Effector memory CD8-positive, alpha-beta T cell (primary cell): ENCODE data around the gene PRUNE2.

ENCODE experiments used
- ATAC-seq: fragments of 150-1000 bp; cut with Tn5 transposase; replicated peaks from 2 replicates; pipeline ENCODE4 v1.10.0; 2021; ENCODE audit warnings: mild to moderate bottlenecking, moderate library complexity
- DNase-seq, 3 experiments: peaks; one replicate each; pipeline ENCODE4 v3.0.0; 2021
- H3K27ac Mint-ChIP-seq, 2 donors: one replicate each; pipeline ENCODE4 v1.8.0; 2022; ENCODE audit warnings: mild to moderate bottlenecking in 2 of 2, mixed read lengths in 2 of 2, moderate library complexity in 2 of 2
- H3K27me3 Mint-ChIP-seq, 2 donors: one replicate each; pipeline ENCODE4 v1.8.0; 2022; ENCODE audit warnings: mixed read lengths in 2 of 2
- H3K36me3 Mint-ChIP-seq: one replicate; pipeline ENCODE4 v1.8.0; 2022; ENCODE audit warnings: mild to moderate bottlenecking, moderate library complexity, mixed read lengths; ENCODE audit not compliant: insufficient read depth
- H3K4me1 Mint-ChIP-seq, 2 donors: one replicate each; pipeline ENCODE4 v1.8.0; 2022; ENCODE audit warnings: low read depth in 2 of 2, mixed read lengths in 2 of 2
- H3K4me3 Mint-ChIP-seq, 2 donors: one replicate each; pipeline ENCODE4 v1.8.0; 2022; ENCODE audit warnings: mild to moderate bottlenecking in 2 of 2, mixed read lengths in 2 of 2, moderate library complexity in 2 of 2
- H3K9me3 Mint-ChIP-seq, 2 donors: one replicate each; pipeline ENCODE4 v1.8.0; 2022; ENCODE audit warnings: mixed read lengths in 2 of 2

Gene PRUNE2

DNA sequence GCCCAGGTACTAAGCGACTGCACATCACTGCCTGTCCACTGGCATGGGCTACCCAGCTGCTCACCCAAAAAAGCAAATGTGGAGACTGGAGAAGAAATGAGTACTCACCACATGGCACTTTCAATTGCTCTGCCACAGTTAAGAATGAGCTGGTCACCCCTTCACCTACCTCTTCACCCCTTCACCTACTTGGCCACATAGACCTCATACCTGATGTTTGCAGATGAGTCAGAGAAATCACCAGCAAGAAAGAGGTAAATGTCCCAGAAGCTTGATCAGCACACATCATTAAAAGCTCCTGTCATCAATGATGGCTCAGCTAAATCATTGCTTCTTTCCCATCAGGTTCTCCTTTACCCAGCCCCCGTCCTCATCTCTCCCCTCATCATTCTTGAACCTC lies 7.6 kb upstream of the PRUNE2 start:
- Mint-ChIP-seq H3K9me3 (peaks cover 0 to 2% of the 10 kb centered on the region in 2 donors), H3K4me1 (no peaks in the 10 kb centered on the region), H3K27me3 (peaks cover 30 to 46% of the 10 kb centered on the region in 2 donors)

DNA sequence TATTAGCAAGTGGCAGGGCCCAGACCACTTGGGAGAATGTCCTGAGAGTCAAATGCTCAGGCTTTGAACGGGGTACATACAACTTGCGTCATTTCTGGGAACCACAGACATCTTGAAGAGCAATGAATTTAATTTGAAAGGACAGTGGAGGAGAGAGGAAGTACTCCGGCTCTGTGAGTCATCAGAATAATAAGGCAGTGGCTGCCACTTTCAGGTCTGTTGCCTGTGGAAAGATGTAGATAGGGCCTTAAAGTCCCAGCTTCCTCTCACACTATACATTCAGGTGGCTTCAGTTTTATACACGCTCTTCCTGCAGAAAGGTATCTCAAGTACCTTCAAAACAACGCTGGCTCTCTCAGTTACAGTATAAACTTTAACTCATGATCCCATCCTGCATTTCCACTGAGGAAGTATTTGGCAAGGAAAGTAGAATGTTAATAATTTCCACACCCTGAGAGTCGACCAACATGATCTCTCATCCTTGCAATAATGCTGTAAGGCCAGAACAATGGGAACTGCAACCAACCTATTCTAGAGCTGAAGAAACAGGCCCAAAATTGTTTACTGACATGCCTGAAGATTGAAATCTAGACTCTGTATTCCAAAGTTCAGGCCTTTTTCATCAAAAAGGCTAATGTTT lies 6.8 kb upstream of the PRUNE2 start:
- Mint-ChIP-seq H3K27ac (no peak overlapping the region), H3K9me3 (peaks cover 0 to 2% of the 10 kb centered on the region in 2 donors), H3K4me1 (no peaks in the 10 kb centered on the region), H3K4me3 (no peak overlapping the region), H3K36me3 (peaks cover 4% of the 10 kb centered on the region), H3K27me3 (peaks cover 37 to 53% of the 10 kb centered on the region in 2 donors)
- ATAC-seq (no peak), DNase-seq (no peak)

More for the DNA sequence above, 7.6 kb upstream of the PRUNE2 start:
- H3K27ac Mint-ChIP-seq = no peak overlapping the region
- DNase-seq (no peak), ATAC-seq (no peak)
- peaks cover 4% of the 10 kb centered on the region for H3K36me3 Mint-ChIP-seq
- H3K4me3 Mint-ChIP-seq = no peak overlapping the region

- no peak overlapping the region for H3K27ac Mint-ChIP-seq
- H3K4me3 Mint-ChIP-seq = no peak overlapping the region
- ATAC-seq = no peak
- H3K4me1 Mint-ChIP-seq = no peaks in the 10 kb centered on the region
- peaks cover 0 to 2% of the 10 kb centered on the region in 2 donors for H3K9me3 Mint-ChIP-seq
- peaks cover 4% of the 10 kb centered on the region for H3K36me3 Mint-ChIP-seq
- H3K27me3 Mint-ChIP-seq = peaks cover 42 to 61% of the 10 kb centered on the region in 2 donors
- no peak for DNase-seq
These were observed 6.1 kb upstream of the PRUNE2 start for GRCh38 chr9:76911971-76912370.

- Mint-ChIP-seq H3K36me3 (peaks cover 4% of the 10 kb centered on the region), H3K27me3 (peaks cover 43 to 65% of the 10 kb centered on the region in 2 donors), H3K27ac (no peak overlapping the region), H3K4me1 (peaks cover 0 to 2% of the 10 kb centered on the region in 2 donors), H3K4me3 (no peak overlapping the region), H3K9me3 (peaks cover 0 to 2% of the 10 kb centered on the region in 2 donors)
- no peak for ATAC-seq
- no peak for DNase-seq
These were observed 4.9 kb upstream of the PRUNE2 start for GRCh38 chr9:76910861-76911260.

DNA sequence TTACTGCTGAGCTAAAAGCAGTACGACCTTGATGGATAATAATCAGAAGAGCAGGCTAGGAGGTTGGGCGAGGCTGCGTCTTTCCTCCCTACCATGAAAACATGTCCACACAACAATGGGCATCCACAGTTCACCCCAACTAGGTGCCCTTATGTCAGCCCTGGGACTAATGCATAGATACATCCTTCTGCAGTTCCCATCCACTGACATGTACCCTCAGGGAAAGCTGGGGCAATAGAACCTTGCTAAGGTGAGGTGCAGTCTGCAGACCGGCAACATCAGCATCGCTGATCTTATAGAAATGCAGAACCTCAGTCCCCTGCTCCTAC lies 697 bp upstream of the PRUNE2 start:
- H3K36me3 Mint-ChIP-seq = peaks cover 1% of the 10 kb centered on the region
- no peak overlapping the region for H3K27ac Mint-ChIP-seq
- peaks cover 0 to 2% of the 10 kb centered on the region in 2 donors for H3K4me1 Mint-ChIP-seq
- H3K4me3 Mint-ChIP-seq = no peak overlapping the region
- ATAC-seq (no peak), DNase-seq (no peak)
- H3K9me3 Mint-ChIP-seq = no peaks in the 10 kb centered on the region
- H3K27me3 Mint-ChIP-seq = peaks cover 54 to 73% of the 10 kb centered on the region in 2 donors

- H3K9me3 Mint-ChIP-seq = no peaks in the 10 kb centered on the region
- no peak overlapping the region for H3K27ac Mint-ChIP-seq
- no peaks in the 10 kb centered on the region for H3K36me3 Mint-ChIP-seq
- peaks cover 0 to 2% of the 10 kb centered on the region in 2 donors for H3K4me1 Mint-ChIP-seq
- H3K4me3 Mint-ChIP-seq = no peak overlapping the region
- DNase-seq = no peak
- H3K27me3 Mint-ChIP-seq = peaks cover 53 to 85% of the 10 kb centered on the region in 2 donors
- ATAC-seq = no peak
These were observed 1.1 kb downstream of the PRUNE2 start for GRCh38 chr9:76904661-76905457.

DNA sequence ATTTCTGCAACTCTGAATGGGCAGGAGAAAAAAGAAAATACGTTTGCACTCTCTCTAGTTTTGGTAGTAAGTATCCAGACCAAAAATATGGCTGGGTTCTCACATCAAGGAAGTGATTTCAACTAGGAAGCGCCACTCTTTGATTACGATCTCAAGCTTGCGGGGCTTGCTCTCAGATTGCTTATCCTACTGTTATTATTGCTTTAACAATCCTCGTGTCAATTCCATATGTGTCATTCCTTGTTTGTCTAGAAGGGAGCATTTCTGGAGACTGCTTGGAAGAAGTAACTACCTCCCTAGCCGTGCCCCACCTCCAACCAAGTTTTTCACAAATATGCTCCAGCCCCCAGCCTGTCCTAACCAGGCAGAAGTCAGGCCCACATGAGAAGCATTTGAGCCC lies 3.5 kb downstream of the PRUNE2 start:
- Mint-ChIP-seq H3K4me3 (no peak overlapping the region), H3K27ac (no peak overlapping the region), H3K4me1 (peaks cover 0 to 2% of the 10 kb centered on the region in 2 donors), H3K9me3 (no peaks in the 10 kb centered on the region), H3K27me3 (peaks cover 37 to 70% of the 10 kb centered on the region in 2 donors), H3K36me3 (no peaks in the 10 kb centered on the region)
- ATAC-seq (no peak), DNase-seq (no peak)

- Mint-ChIP-seq H3K9me3 (no peaks in the 10 kb centered on the region), H3K27ac (no peak overlapping the region), H3K4me1 (peaks cover 0 to 2% of the 10 kb centered on the region in 2 donors), H3K27me3 (peaks cover 34 to 64% of the 10 kb centered on the region in 2 donors), H3K36me3 (no peaks in the 10 kb centered on the region), H3K4me3 (no peak overlapping the region)
- ATAC-seq = no peak
- no peak for DNase-seq
These were observed 4.1 kb downstream of the PRUNE2 start for GRCh38 chr9:76901801-76902200.

DNA sequence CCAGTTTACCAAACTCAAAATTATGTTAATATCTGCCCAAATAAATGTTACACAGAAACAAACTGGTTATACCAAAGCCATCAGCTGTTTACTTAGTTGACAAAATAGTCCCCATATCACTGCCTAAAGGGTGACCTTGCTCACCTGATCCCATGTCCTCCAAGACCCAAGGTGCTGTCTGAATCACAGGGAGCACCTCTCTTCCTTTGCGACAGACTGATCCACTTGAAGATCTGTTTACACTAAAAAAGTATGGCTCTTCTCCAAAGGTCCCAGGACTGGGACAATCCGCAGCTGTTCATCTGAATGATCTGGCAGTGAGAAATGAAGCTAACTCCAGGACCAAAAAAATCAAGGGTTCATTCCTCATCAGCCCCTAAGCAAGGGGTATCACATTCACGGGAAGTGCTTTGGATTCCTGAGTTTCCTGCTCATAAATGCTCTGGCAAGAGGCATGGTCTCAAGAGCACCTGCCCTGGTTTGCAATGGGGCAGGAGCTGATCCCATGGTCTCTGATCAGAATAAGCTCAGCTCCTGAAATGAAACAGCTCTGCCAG lies 5.0 kb downstream of the PRUNE2 start:
- Mint-ChIP-seq H3K36me3 (no peaks in the 10 kb centered on the region), H3K4me3 (no peak overlapping the region), H3K27me3 (peaks cover 33 to 56% of the 10 kb centered on the region in 2 donors), H3K27ac (no peak overlapping the region), H3K9me3 (no peaks in the 10 kb centered on the region), H3K4me1 (no peaks in the 10 kb centered on the region)
- DNase-seq = no peak
- no peak for ATAC-seq

GRCh38 chr9:76898786-76899185 lies 7.1 kb downstream of the PRUNE2 start:
- peaks cover 16 to 39% of the 10 kb centered on the region in 2 donors for H3K27me3 Mint-ChIP-seq
- H3K9me3 Mint-ChIP-seq = no peaks in the 10 kb centered on the region
- no peaks in the 10 kb centered on the region for H3K4me1 Mint-ChIP-seq
- ATAC-seq = no peak
- H3K4me3 Mint-ChIP-seq = no peak overlapping the region
- H3K27ac Mint-ChIP-seq = no peak overlapping the region
- H3K36me3 Mint-ChIP-seq = no peaks in the 10 kb centered on the region
- DNase-seq = no peak

DNA sequence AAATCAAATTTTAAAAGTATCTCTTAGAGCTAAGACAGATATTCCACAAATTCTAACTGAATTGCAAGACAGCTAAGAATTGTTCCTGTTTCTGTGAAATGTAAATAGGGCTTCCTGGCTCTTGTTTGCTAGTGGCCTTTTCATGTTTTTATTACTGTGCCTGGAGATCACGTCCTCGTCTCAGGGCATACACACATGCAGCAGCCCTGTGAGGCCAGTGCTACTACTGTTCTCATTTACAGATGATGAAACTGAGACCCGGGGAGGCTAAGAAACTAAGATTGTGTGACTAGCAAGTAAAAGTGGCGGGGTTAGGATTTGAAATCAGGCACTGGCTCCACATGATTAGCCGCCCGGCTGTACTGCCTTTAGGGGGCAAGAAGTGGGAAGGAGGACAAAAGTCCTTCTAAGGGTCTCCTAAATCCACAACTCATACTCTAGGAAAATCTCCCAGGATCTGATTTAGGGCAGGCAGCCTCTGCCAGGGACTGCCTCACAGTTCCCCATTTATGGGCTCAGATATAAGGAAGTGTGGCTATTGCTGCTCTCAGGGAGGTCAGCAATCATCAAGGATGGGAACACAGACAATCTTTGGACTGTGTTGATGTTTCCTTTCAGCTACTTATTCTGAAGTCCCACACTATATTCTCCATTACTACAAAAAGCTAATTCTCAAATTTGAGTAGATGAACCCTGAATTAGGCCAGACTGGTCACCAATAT lies 7.9 kb downstream of the PRUNE2 start:
- Mint-ChIP-seq H3K9me3 (no peaks in the 10 kb centered on the region), H3K27ac (no peak overlapping the region)

DNA sequence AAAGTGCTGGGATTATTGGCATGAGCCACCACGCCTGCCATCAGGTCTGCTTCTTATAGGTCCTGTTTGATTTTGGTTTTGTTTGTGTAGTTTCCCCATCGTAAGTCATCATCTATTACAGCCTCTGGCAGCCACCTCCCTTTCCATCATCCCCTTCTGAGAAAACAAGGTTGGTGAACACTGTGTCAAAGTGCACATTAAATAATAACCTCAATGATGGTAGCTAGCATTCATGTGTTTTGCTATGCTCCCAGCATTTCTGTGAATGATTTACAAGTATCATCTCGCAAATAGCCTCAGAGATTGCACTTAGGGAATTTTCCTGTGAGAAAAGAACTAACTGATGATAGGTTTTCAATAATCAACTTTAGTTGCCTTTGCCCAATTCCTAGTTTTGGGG lies 9.9 kb downstream of the PRUNE2 start:
- H3K27ac Mint-ChIP-seq = no peak overlapping the region
- ATAC-seq = no peak
- H3K4me3 Mint-ChIP-seq = no peak overlapping the region
- no peaks in the 10 kb centered on the region for H3K36me3 Mint-ChIP-seq
- H3K27me3 Mint-ChIP-seq = peaks cover 16 to 20% of the 10 kb centered on the region in 2 donors
- no peaks in the 10 kb centered on the region for H3K4me1 Mint-ChIP-seq
- DNase-seq = no peak
- no peaks in the 10 kb centered on the region for H3K9me3 Mint-ChIP-seq

More for the DNA sequence above, 7.9 kb downstream of the PRUNE2 start:
- ATAC-seq = no peak
- no peaks in the 10 kb centered on the region for H3K36me3 Mint-ChIP-seq
- no peak overlapping the region for H3K4me3 Mint-ChIP-seq
- H3K27me3 Mint-ChIP-seq = peaks cover 16 to 39% of the 10 kb centered on the region in 2 donors
- no peak for DNase-seq
- no peaks in the 10 kb centered on the region for H3K4me1 Mint-ChIP-seq

DNA sequence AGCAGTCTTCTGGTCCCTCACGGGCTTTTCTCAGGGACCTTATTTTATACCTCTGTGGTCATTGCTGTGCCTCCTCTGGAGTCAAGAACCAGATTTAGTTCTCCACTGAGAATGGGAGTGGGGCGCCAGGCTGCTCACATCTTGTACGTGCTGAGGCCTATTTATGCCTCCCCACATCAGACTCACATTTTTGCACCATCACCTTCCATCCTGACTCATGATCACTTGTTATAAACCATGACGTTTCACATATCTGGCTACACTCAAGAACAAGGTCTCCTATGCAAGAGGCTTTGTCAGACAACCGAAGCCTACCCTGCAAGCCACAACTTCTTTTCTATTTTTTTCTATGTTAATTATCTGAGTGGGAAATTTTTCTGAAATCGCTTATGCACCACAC lies 10.7 kb downstream of the PRUNE2 start:
- Mint-ChIP-seq H3K4me3 (no peak overlapping the region), H3K9me3 (no peaks in the 10 kb centered on the region), H3K27me3 (peaks cover 13 to 16% of the 10 kb centered on the region in 2 donors), H3K27ac (no peak overlapping the region), H3K4me1 (no peaks in the 10 kb centered on the region), H3K36me3 (no peaks in the 10 kb centered on the region)
- DNase-seq = no peak
- ATAC-seq = no peak
